Activated CD4-positive, alpha-beta T cell treated with anti-CD3 and anti-CD28 coated beads, Interleukin-2, amount 50 U/mL, for 4 hours (primary cell): Measurements from ENCODE around the gene SLC25A30.
"Not testable (repeated sequence)": the region's sequence is repeated elsewhere in the genome, so short reads cannot be mapped to it uniquely, and the experiment has no call there.

Experiments
- DNase-seq, 2 experiments: peaks; one replicate each; pipeline ENCODE4 v3.0.0-alpha.2; 2020

Gene SLC25A30

GRCh38 chr13:45426056-45426841, 8.1 kb upstream of the SLC25A30 start:
- DNase-seq = not testable (repeated sequence)

- DNase-seq = no peak
These were observed 4.6 kb upstream of the SLC25A30 start for GRCh38 chr13:45422731-45423292.

- no peak for DNase-seq
These were observed 1.8 kb upstream of the SLC25A30 start for GRCh38 chr13:45419945-45420344.

- not testable (repeated sequence) for DNase-seq
These were observed 1.2 kb upstream of the SLC25A30 start for GRCh38 chr13:45419389-45419788.

- no peak for DNase-seq
These were observed 1.6 kb downstream of the SLC25A30 start for GRCh38 chr13:45416516-45417128.

GRCh38 chr13:45415112-45415511, 3.1 kb downstream of the SLC25A30 start:
- no peak for DNase-seq

GRCh38 chr13:45413826-45414307, 4.3 kb downstream of the SLC25A30 start:
- DNase-seq = no peak

- no peak for DNase-seq
These were observed 5.7 kb downstream of the SLC25A30 start for GRCh38 chr13:45412274-45413049.

GRCh38 chr13:45411631-45412030, 6.5 kb downstream of the SLC25A30 start:
- DNase-seq = no peak

- no peak for DNase-seq
These were observed 7.0 kb downstream of the SLC25A30 start for GRCh38 chr13:45411221-45411620.

GRCh38 chr13:45410466-45410865, 7.7 kb downstream of the SLC25A30 start:
- no peak for DNase-seq

- DNase-seq = no peak
These were observed 8.2 kb downstream of the SLC25A30 start for GRCh38 chr13:45410001-45410400.

GRCh38 chr13:45406421-45406820, 11.8 kb downstream of the SLC25A30 start:
- DNase-seq = no peak

GRCh38 chr13:45403081-45403480, 15.1 kb downstream of the SLC25A30 start:
- no peak for DNase-seq

- DNase-seq = no peak
These were observed 15.5 kb downstream of the SLC25A30 start for GRCh38 chr13:45402641-45403040.

GRCh38 chr13:45401314-45401713, 16.9 kb downstream of the SLC25A30 start:
- no peak for DNase-seq

GRCh38 chr13:45398877-45399276, 19.3 kb downstream of the SLC25A30 start:
- DNase-seq = peak in 1 of 2 experiments; percentile 8

GRCh38 chr13:45396533-45397095, 21.6 kb downstream of the SLC25A30 start:
- no peak for DNase-seq

- DNase-seq = peak in 1 of 2 experiments; percentile 18
These were observed 24.1 kb downstream of the SLC25A30 start for GRCh38 chr13:45393941-45394570.

GRCh38 chr13:45392811-45393210, 25.4 kb downstream of the SLC25A30 start:
- no peak for DNase-seq

GRCh38 chr13:45391926-45392325, 26.2 kb downstream of the SLC25A30 start:
- DNase-seq = no peak

GRCh38 chr13:45391128-45391527, 27.0 kb downstream of the SLC25A30 start:
- DNase-seq = not testable (repeated sequence)
